Keratinocyte (primary cell): ENCODE results near the gene ZPLD1. TPM values are rescaled to one million over a fixed set of nuclear protein-coding genes. Genes with fewer than 3 reads are reported as not detected.

ENCODE experiments used
- DNase-seq: peaks from one replicate; pipeline ENCODE4 v3.0.0-alpha.2; 2011; ENCODE audit warnings: low read depth, missing footprints, low spot score
- FAIRE-seq: peaks from 2 replicates; lab custom pipeline; 2011; peaks lifted over from hg19 to GRCh38; lab: Jason Lieb, UNC
- H2AFZ ChIP-seq: 2 replicates; pipeline ENCODE4 v1.6.0; 2012; ENCODE audit warnings: low read length, control low read depth, inconsistent platforms; ENCODE audit not compliant: control insufficient read depth
- H3K27ac ChIP-seq: 2 replicates; pipeline ENCODE4 v1.5.1; 2011; ENCODE audit warnings: low read length; ENCODE audit not compliant: control insufficient read depth, insufficient read depth
- H3K27me3 ChIP-seq: 3 replicates; pipeline ENCODE4 v1.6.0; 2011; ENCODE audit warnings: low read length; ENCODE audit not compliant: control insufficient read depth, insufficient read depth; ENCODE audit errors: extremely low read depth
- H3K36me3 ChIP-seq, 2 experiments: 2 replicates in 1 of 2; 3 replicates in 1 of 2; pipeline ENCODE4 v1.5.1; 2011; ENCODE audit warnings: low read length in 2 of 2, mild to moderate bottlenecking in 1 of 2; ENCODE audit not compliant: control insufficient read depth in 2 of 2, insufficient read depth in 2 of 2; ENCODE audit errors: extremely low read depth in 1 of 2
- H3K4me1 ChIP-seq: 3 replicates; pipeline ENCODE4 v1.5.1; 2011; ENCODE audit warnings: low read length; ENCODE audit not compliant: control insufficient read depth, insufficient read depth; ENCODE audit errors: extremely low read depth
- H3K4me2 ChIP-seq: 3 replicates; pipeline ENCODE4 v1.6.0; 2011; ENCODE audit warnings: low read depth, low read length; ENCODE audit not compliant: control insufficient read depth, insufficient read depth; ENCODE audit errors: extremely low read depth
- H3K4me3 ChIP-seq, 3 experiments: fragments of 200-600 bp in 1 of 3; sonication (generic) in 1 of 3; 2 replicates in 2 of 3; 3 replicates in 1 of 3; pipeline ENCODE4 v1.5.1; 2011 to 2016; ENCODE audit warnings: low read length in 3 of 3, mild to moderate bottlenecking in 3 of 3, control low read depth in 2 of 3, inconsistent platforms in 1 of 3, low read depth in 1 of 3, mixed read lengths in 1 of 3, mixed run types in 1 of 3, moderate library complexity in 1 of 3; ENCODE audit not compliant: control insufficient read depth in 2 of 3, insufficient read depth in 2 of 3; ENCODE audit errors: extremely low read depth in 1 of 3
- H3K79me2 ChIP-seq: 2 replicates; pipeline ENCODE4 v1.6.0; 2012; ENCODE audit warnings: low read length; ENCODE audit not compliant: control insufficient read depth, insufficient read depth
- H3K9ac ChIP-seq: 3 replicates; pipeline ENCODE4 v1.6.0; 2011; ENCODE audit warnings: low read length; ENCODE audit not compliant: control insufficient read depth, insufficient read depth; ENCODE audit errors: extremely low read depth
- H3K9me1 ChIP-seq: 3 replicates; pipeline ENCODE4 v1.6.0; 2011; ENCODE audit warnings: low read length; ENCODE audit not compliant: control insufficient read depth, insufficient read depth; ENCODE audit errors: extremely low read depth
- H3K9me3 ChIP-seq: 2 replicates; pipeline ENCODE4 v1.5.1; 2012; ENCODE audit warnings: low read depth, low read length; ENCODE audit not compliant: control insufficient read depth
- H4K20me1 ChIP-seq: 3 replicates; pipeline ENCODE4 v1.6.0; 2011; ENCODE audit warnings: low read length; ENCODE audit not compliant: control insufficient read depth, insufficient read depth; ENCODE audit errors: extremely low read depth
- CTCF ChIP-seq, 3 experiments: IDR thresholded peaks in 1 of 3; conservative IDR thresholded peaks in 1 of 3; optimal IDR thresholded peaks in 1 of 3; 2 replicates in 2 of 3; 3 replicates in 1 of 3; pipeline versions ENCODE3 to v1.5.1; 2011; ENCODE audit warnings: low read length in 3 of 3, mild to moderate bottlenecking in 3 of 3, moderate library complexity in 2 of 3, control low read depth in 1 of 3, inconsistent platforms in 1 of 3; ENCODE audit not compliant: insufficient read depth in 2 of 3; ENCODE audit errors: extremely low read depth in 1 of 3
- EZH2 ChIP-seq: IDR thresholded peaks from one replicate; pipeline ENCODE4 v1.6.1; 2012; ENCODE audit warnings: inconsistent platforms, mild to moderate bottlenecking, low read length, moderate library complexity
- dilution Hi-C: fragments of 300-500 bp; cut with MboI; formaldehyde crosslinking; loops from one replicate; pipeline ENCODE4 v1.7.0; 2020; ENCODE audit warnings: low sequenced_read_pairs; ENCODE audit not compliant: extremely low pct_ligation_motif_present
- polyA plus RNA-seq, 5 experiments: library from polyadenylated mRNA; depleted of rRNA in 3 of 5; stranded (reverse) in 3 of 5; stranded (forward) in 1 of 5; unstranded in 1 of 5; fragments of >200 nt; gene quantifications; 1 replicate in 1 of 5; 2 replicates in 3 of 5; 3 replicates in 1 of 5; pipeline versions ENCODE4 v1.2.1 to v1.2.3, GENCODE V29; 2011 to 2012; ENCODE audit warnings: missing spikeins in 2 of 5, low read depth in 1 of 5, low replicate concordance in 1 of 5

ZPLD1 gene
- polyA plus RNA-seq, 1 donor (not counting 4 experiments of a cell fraction or from before 2014, with no cell fraction given) = 2.1 TPM

- TF ChIP-seq EZH2 (no peak), CTCF (optimal IDR thresholded peaks at IDR 0.05 in 1 of 3, IDR thresholded peaks at IDR 0.05 in 1 of 3, conservative IDR thresholded peaks at IDR 0.05 in 1 of 3; ENCODE audit: extremely low read depth in 1 of 3, insufficient read depth in 2 of 3, low read length in 3 of 3) (no peak)
- Histone ChIP-seq H3K36me3 (no peaks in the 10 kb centered on the region), H3K4me3 (no peak overlapping the region), H3K9ac (no peak overlapping the region), H3K27me3 (no peaks in the 10 kb centered on the region), H3K9me1 (no peaks in the 10 kb centered on the region), H2AFZ (no peak overlapping the region), H3K4me1 (no peaks in the 10 kb centered on the region), H3K9me3 (no peaks in the 10 kb centered on the region), H3K4me2 (no peak overlapping the region), H4K20me1 (no peaks in the 10 kb centered on the region), H3K79me2 (no peaks in the 10 kb centered on the region), H3K27ac (no peak overlapping the region)
- DNase-seq (no peak), FAIRE-seq (no peak)
- dilution Hi-C loops = no loop called here
Measured at GRCh38 chr3:102492300-102492699, 57.5 kb downstream of the ZPLD1 start.

DNA sequence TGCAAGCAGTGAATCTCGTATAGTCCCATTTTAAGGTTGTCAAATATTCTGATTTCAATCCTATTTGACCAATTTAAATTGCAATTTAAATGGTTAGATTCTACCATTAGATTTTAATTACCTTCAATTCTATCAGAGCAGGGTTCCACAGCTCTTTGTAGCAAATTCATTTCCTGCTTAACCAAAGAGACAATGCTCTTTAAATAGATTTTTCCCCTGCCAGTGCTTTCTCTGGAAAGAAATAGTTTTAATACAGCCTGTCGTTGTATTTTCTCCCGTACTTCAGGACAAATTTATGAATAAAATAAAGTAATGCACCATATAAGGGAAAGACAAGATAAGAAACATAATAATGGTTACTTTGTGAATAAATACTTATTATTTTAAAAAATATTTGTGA, 62.8 kb downstream of the ZPLD1 start:
- Histone ChIP-seq H2AFZ (no peak overlapping the region), H3K4me1 (no peaks in the 10 kb centered on the region), H4K20me1 (no peaks in the 10 kb centered on the region), H3K27me3 (no peaks in the 10 kb centered on the region), H3K9me3 (no peaks in the 10 kb centered on the region), H3K4me3 (no peak overlapping the region), H3K36me3 (no peaks in the 10 kb centered on the region), H3K9ac (no peak overlapping the region), H3K79me2 (no peaks in the 10 kb centered on the region), H3K9me1 (no peaks in the 10 kb centered on the region), H3K27ac (no peak overlapping the region), H3K4me2 (no peak overlapping the region)
- TF ChIP-seq CTCF (optimal IDR thresholded peaks at IDR 0.05 in 1 of 3, IDR thresholded peaks at IDR 0.05 in 1 of 3, conservative IDR thresholded peaks at IDR 0.05 in 1 of 3; ENCODE audit: extremely low read depth in 1 of 3, insufficient read depth in 2 of 3, low read length in 3 of 3) = no peak
- no peak for TF ChIP-seq EZH2
- DNase-seq = no peak
- FAIRE-seq = no peak
- dilution Hi-C loops = no loop called here
